ENCODE results near the gene ZNF330. TPM values are rescaled to one million over a fixed set of nuclear protein-coding genes. Genes with fewer than 3 reads are reported as not detected.

ZNF330 gene
- total and polyA plus RNA-seq, 2 of the 4 experiments (the other 2 are of a cell fraction): 27.2 to 34.1 TPM

GRCh38 chr4:141241986-141242385 is 21.3 kb downstream of the ZNF330 start:
- Histone ChIP-seq H2BK120ac (ENCODE audit: low read depth, low read length) (no peak overlapping the region), H3K27ac (ENCODE audit: insufficient read depth, low read length) (no peak overlapping the region), H3K4ac (ENCODE audit: low read depth, low read length) (no peak overlapping the region), H3K4me2 (ENCODE audit: low read depth, low read length) (no peak overlapping the region), H3K9ac (ENCODE audit: low read depth, low read length) (no peak overlapping the region), H2AFZ (replicated peaks; ENCODE audit: low read length, poor library complexity) (no peak overlapping the region), H2AK9ac (replicated peaks; ENCODE audit: low read depth, low read length, poor library complexity) (no peak overlapping the region), H4K91ac (ENCODE audit: insufficient read depth, low read depth, low read length) (no peak overlapping the region), H2BK20ac (ENCODE audit: low read depth, low read length) (no peak overlapping the region), H3K27me3 (ENCODE audit: control insufficient read depth, insufficient read depth, low read length) (no peaks in the 10 kb centered on the region), H3K14ac (replicated peaks; ENCODE audit: low read depth, low read length) (no peak overlapping the region), H4K8ac (ENCODE audit: low read depth in 2 of 2, low read length in 2 of 2) (no peak overlapping the region), H4K5ac (ENCODE audit: low read depth, low read length) (no peak overlapping the region), H2AK5ac (ENCODE audit: low read depth, low read length) (no peak overlapping the region), H2BK15ac (ENCODE audit: low read depth, low read length) (no peak overlapping the region), H3K56ac (ENCODE audit: extremely low read depth, insufficient read depth, low read length) (no peak overlapping the region), H3K4me1 (ENCODE audit: control insufficient read depth, insufficient read depth, low read length) (no peaks in the 10 kb centered on the region; the same call in 1 of the 2 replicates), H3K9me3 (ENCODE audit: control insufficient read depth, insufficient read depth, low read length) (no peaks in the 10 kb centered on the region), H3K4me3 (ENCODE audit: insufficient read depth, low read depth, low read length) (no peak overlapping the region), H3K36me3 (ENCODE audit: control insufficient read depth, insufficient read depth, low read length) (no peaks in the 10 kb centered on the region), H3K79me1 (ENCODE audit: low read depth in 1 of 2, low read length in 2 of 2) (no peaks in the 10 kb centered on the region), H2BK5ac (ENCODE audit: low read depth, low read length, poor library complexity, severe bottlenecking) (no peak overlapping the region), H3K18ac (ENCODE audit: low read depth, low read length) (no peak overlapping the region), H3K23ac (ENCODE audit: low read depth, low read length) (no peak overlapping the region), H4K20me1 (ENCODE audit: insufficient read depth, low read length) (no peaks in the 10 kb centered on the region), H3K9me1 (ENCODE audit: insufficient read depth, low read length) (peaks cover 4% of the 10 kb centered on the region; the same call in 1 of the 2 replicates)
- ChIA-PET POLR2A (ENCODE audit: unreplicated experiment) (no interaction called here), CTCF (no interaction called here)
- no peak for DNase-seq
- ATAC-seq (ENCODE audit: low read depth): no peak
- intact Hi-C loops (cut with micrococcal nuclease): no loop called here
- no peak for TF ChIP-seq MXI1 (IDR thresholded peaks at IDR 0.05; ENCODE audit: borderline replicate concordance, low read depth, low read length)
- TF ChIP-seq ELK1 (IDR thresholded peaks at IDR 0.05; ENCODE audit: borderline replicate concordance, low read depth, low read length): no peak
- no peak for TF ChIP-seq RCOR1 (IDR thresholded peaks at IDR 0.05; ENCODE audit: insufficient replicate concordance, low read length)
- no peak for TF ChIP-seq RAD21 (IDR thresholded peaks at IDR 0.05; ENCODE audit: low read length)
- no peak for TF ChIP-seq SMC3 (IDR thresholded peaks at IDR 0.05; ENCODE audit: low read depth, low read length)
- TF ChIP-seq MAZ (IDR thresholded peaks at IDR 0.05; ENCODE audit: borderline replicate concordance, low read depth, low read length): no peak
- TF ChIP-seq FOS (IDR thresholded peaks at IDR 0.05; ENCODE audit: low read depth, low read length): no peak
- TF ChIP-seq CHD1 (IDR thresholded peaks at IDR 0.05; ENCODE audit: low read depth, low read length): no peak
- no peak for TF ChIP-seq USF2 (IDR thresholded peaks at IDR 0.05; ENCODE audit: low read depth, low read length)
- no peak for TF ChIP-seq RFX5 (IDR thresholded peaks at IDR 0.05; ENCODE audit: low read depth, low read length)
- no peak for TF ChIP-seq NFE2L2 (IDR thresholded peaks at IDR 0.05; ENCODE audit: low read depth, low read length)
- no peak for TF ChIP-seq POLR2A (IDR thresholded peaks at IDR 0.05; ENCODE audit: low read depth, low read length)
- in situ Hi-C loops (cut with MboI; ENCODE audit: low sequenced_read_pairs): no loop called here
- dilution Hi-C loops (cut with HindIII; ENCODE audit: low sequenced_read_pairs, unreplicated experiment): no loop called here
- BruUV-seq (replicated peaks): no TSS peak
- no CpG with 5 or more reads among the region's 1 CpG for WGBS, 2 experiments (ENCODE audit: extremely low coverage in 2 of 2, insufficient read length in 1 of 2)

Data from IMR-90 (cell line).